DMS153 (cell line): ENCODE data around the gene BCAR1.
"Not testable (repeated sequence)": the region's sequence is repeated elsewhere in the genome, so short reads cannot be mapped to it uniquely, and the experiment has no call there.

ENCODE experiments used
- DNase-seq: peaks from one replicate; lab custom pipeline; 2025; lab: John Stamatoyannopoulos, UW

The BCAR1 gene

GRCh38 chr16:75225092-75225491 is 26.3 kb downstream of the BCAR1 start:
- no peak for DNase-seq

DNA sequence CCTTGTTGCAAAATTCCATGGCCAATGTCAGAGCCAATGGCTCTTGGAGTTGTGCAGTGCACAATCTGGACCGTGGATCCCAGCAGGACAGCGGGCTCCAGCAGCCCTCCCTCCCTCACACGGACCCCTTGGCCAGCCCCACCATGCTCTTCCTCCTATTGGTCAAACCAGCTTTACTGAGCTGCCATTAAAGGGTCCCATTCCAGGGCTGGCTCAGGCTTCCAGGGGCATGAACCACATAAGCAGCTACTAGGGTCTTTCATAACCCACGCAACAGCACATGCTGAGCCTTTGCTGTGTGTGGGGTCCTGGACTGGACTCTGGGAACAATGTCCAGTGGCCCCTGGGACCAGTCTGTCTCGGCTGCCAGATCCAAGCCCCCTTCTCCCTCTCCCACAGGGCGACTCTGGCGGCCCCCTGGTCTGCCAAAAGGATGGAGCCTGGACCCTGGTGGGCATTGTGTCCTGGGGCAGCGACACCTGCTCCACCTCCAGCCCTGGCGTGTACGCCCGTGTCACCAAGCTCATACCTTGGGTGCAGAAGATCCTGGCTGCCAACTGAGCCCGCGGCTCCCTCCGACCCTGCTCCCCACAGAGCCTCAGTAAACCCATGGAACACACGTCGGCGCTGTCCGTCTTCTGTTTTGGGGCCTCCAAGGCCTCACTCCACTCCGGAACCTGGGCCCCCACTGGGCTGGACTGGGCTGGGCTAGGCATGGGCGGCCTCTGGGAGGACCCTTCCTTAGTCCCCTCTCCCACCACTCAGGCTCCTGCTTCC is 26.9 kb downstream of the BCAR1 start:
- no peak for DNase-seq

DNA sequence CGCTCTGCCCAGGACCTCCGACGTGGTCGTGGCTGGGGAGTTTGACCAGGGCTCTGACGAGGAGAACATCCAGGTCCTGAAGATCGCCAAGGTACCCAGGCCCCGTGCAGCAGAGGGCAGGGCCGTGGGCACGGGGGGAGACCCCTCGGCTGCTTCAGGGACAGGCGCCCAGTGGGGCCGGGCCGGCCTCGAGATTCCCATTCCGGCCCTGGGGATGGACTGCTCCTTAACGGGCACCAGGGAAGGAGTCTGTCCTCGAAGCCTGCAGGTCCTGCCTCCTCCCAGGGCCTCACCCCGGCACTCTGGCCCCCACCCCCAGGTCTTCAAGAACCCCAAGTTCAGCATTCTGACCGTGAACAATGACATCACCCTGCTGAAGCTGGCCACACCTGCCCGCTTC is 28.3 kb downstream of the BCAR1 start:
- not testable (repeated sequence) for DNase-seq

DNA sequence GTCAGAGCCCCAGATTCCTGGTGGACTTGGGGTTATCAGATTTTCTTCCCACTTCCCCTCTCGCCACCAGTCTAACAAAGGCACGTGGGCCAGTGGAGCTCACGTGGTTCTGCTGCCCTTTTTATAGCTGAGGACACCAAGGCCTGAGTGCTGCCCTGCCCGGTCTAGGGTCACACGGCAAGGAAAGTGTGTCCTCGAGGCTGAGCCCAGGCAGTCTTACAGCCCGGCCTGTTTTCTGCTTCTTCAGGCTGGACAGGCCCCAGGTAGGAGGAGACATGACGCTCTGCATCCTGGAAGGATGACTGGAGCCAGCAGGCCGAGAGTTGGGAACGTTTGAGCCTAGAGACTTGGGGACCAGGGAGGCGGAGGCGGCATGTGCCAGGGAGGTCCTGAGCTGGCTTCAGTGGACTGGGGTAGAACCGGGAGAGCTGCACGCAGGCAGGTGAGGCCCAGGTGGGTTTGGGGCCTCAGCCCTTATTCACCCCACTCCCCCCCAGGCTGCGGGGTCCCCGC is 29.1 kb downstream of the BCAR1 start:
- no peak for DNase-seq

GRCh38 chr16:75219838-75220237 is 31.6 kb downstream of the BCAR1 start:
- no peak for DNase-seq

DNA sequence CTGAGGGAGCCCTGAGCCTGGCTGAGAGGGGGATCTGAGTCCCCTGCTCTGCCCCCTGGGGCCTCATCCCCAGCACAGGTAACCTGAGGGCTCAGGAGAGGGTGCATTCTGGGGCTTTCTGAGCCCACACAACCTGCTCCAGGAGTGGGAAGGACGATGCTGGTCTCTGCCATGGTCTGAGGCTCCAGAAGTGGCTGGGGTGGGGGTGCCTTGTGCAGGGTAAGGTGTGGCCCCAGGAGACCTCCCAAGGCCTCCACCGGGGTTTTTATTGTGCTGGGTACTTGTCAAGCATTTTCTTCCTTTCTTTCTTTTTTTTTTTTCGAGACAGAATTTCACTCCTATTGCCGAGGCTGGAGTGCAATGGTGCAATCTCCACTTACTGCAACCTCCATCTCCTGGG is 32.3 kb downstream of the BCAR1 start:
- no peak for DNase-seq

DNA sequence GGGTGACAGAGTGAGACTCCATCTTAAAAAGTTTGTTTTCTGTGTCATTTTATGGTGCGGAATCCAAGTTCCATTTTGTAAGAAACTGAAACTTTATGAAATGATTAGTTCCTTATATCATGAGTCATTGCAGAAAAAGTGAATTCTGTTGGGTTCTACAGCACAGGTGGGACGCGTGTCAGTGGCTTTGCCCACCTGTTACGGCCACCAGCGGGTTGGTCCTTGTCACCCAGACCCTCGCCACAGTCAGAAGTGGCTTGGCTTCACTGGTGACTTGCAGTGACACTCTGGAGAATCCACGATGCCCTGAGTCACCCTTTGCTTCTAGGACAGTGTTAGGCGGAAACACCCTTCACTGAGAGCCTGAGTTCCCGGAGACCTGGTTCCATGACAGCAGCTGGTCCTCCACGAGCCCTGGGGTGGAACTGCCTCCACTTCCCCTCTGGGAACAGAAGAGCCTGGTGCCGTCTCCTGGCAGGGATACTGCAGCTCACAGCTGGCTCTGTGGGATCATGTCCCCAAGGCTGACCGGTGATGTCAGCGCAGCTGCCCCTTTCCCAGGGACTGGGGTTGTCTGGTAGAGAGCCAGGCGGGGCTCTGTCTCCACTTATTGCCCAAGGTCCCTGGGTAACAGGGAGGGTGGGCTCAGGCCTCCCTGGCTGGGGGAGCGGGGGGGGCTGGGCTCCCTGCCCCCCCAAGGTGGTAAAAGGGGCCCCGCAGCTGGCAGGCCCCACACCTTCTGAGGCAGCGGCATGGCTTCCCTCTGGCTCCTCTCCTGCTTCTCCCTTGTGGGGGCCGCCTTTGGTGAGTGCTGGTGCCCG is 33.0 kb downstream of the BCAR1 start, which contains the start of gene CTRB1:
Gene CTRB1 (plus strand): TSS at position 733 of the 821 bp plus-strand sequence. CDS start 20 bp downstream, at position 753.
- no peak for DNase-seq

GRCh38 chr16:75217389-75217851 is 34.0 kb downstream of the BCAR1 start:
- no peak for DNase-seq

DNA sequence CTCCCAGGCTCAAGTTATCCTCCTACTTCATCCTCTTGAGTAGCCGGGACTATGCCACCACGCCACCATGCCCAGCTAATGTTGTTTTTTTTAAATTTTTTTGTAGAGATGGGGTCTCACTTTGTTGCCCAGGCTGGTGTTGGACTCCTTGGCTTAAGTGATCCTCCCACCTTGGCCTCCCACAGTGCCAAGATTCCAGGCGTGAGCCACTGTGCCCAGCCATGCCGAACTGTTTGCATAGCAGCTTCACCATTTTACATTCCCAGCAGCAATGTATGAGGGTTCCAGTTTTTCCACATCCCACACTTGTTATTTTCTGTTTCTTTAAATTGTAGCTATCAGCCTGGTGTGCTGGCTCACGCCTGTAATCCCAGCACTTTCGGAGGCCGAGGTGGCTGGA is 34.8 kb downstream of the BCAR1 start:
- DNase-seq = no peak

DNA sequence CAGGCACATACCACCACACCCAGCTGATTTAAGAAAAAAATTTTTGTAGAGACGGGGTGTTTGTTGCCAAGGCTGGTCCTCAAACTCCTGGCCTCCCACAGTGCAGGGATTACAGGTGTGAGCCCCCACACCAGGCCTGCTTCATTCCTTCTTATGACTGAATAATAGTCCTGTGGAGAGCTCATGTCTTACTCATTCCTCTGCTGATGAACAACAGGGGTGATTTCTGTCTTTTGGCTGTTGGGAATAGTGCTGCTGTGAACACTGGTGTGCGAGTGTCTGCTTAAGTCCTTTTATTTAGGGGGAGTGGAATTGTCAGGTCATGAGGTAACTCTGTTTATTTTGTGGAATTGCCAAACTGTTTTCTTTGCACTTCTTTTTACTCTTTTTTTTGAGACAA is 35.3 kb downstream of the BCAR1 start:
- no peak for DNase-seq

GRCh38 chr16:75211286-75211685 is 40.1 kb downstream of the BCAR1 start:
- not testable (repeated sequence) for DNase-seq

DNA sequence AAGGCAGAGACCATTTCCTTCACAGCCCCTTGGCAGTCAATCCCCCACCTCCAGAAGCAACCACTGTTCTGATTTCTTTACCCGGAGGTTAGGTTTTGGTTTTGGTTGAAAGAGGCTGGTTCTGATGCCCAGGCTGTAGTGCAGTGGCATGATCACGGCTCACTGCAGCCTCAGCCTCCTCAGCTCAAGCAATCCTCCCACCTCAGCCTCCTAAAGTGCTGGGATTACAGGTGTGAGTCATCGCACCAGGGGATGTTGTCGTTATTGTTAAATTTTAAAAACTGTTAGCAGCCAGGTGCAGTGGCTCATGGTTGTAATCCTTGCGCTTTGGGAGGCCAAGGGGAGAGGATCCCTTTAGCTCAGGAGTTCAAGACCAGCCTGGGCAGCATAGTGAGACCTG is 41.5 kb downstream of the BCAR1 start:
- no peak for DNase-seq

DNA sequence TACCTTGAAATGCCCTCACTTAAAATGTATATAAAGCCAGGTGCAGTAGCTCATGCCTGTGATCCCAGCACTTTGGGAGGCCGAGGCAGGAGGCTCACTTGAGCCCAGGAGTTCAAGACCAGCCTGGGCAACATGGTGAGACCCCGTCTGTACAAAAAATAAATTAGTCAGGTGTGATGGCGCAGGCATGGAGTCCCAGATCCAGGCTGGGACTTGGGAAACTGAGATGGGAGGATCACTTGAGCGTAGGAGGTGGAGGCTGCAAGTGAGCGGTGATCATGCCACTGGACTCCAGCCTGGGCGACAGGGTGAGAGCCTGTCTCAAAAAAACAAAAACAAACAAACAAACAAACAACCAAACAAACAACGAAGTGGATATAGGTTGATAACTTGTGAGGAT is 41.9 kb downstream of the BCAR1 start:
- not testable (repeated sequence) for DNase-seq

DNA sequence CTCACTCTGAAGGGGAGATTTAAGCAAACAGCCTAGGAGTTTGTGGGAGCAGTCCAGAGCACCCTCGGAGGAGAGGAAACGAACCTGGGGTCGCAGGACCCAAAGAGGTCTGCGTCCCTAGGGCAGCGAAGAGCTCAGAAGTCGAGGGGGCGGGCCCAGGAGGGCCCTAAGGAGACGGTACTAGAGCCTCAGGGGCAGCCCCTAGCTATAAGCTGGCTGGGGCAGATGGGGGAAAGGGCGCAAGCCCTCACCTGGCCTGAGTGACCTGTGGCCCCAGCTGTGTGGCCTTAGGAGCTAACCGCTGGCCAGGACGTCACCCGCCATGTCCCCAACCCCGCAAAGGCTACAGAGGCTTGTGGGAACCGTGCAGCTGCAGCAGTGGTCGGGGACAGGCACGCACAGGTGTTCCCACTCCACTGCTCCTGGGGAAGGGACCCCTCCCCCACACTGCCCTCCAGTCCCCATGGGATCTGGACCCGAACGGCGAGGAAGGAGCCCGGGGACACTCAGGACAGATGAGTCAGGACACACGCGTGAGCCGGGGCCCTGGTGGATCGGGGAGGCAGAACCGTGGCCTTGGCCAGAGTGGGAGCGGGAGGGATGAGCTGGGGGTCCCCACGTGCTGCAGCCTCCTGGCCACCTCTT is 42.4 kb downstream of the BCAR1 start:
- DNase-seq = no peak

DNA sequence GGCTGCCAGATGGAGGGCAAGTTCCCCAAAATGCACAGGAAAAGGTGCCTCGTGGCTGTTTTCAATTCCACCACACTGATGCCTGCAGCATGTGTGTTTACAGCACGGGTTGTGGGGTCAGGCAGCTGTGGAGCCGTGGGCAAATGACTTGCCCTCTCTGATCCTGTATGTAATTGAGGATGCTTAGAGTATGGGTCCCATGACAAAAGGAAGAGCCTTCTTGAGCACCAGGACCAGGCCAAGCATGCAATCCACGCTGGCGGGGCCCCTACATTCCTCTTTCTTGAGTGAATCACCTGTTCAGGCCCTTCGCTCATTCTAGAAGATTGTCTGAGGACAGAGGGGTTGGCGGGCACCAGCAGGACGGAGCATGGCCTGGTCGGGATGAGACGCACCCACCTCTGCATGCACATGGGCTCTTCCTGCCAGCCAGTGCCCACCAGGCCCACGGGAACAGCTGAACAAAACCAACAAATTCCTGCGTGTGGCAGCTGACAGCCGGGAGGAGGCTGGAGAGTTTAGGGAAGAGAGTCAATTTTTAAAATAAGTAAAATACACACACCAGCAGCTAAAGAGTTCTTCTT is 43.1 kb downstream of the BCAR1 start:
- DNase-seq = no peak

DNA sequence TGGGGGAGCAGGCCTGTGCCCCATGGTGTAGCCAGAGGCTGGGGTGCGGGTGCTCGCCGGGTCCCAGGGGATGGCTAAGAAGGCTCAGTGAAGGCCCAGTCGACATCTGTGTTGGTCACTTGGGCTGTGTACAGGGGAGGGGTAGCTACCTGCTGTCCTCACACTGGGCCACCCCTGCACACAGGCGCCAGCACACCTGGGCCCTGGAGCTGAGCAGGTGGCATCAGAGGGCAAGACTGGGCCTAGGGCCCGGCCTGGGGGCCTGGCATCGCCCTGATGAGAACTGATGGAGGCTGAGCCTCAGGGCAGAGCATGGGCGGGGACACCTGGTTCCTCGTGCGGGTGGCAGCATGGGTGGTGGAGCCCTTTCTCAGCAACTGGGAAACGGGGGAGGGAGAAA is 43.6 kb downstream of the BCAR1 start:
- no peak for DNase-seq

DNA sequence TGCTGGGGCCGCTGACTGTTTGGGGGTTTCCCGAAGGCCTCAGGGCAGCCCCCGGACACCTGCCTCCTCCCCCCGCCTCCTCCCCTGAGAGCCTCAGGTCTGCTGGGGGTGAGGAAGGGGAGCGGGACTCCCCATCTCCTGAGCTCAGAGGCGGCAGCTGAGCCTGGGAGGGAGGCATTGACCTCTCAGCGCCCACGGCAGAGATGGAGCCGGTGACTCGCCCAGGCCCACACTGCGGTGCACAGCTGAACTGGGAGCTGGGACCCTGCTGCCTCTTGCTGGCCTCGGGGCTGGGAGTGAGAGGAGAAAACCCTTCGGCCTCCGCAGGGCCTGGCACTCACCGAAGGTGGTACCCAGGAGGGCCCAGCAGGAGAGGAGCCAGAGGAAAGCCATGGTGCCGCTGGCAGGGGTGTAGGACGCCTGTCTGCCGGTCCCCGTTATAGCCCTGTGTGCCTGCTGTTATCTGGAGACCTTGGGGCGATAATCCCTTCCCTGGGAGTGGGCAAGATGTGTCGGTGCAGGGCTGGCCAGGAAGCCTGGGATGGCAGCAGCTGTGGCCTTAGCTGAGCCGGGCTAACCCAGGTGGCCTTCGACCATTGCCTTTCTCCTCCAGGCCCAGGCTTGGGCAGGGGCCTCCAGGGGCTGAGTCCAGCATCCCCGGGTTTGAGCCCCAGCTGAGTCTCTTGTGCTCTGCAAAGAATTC is 44.5 kb downstream of the BCAR1 start, which contains the start of gene CTRB2:
Gene CTRB2 (minus strand): TSS at position 413 of the 703 bp plus-strand sequence. CDS start 20 bp downstream, at position 393.
- no peak for DNase-seq

DNA sequence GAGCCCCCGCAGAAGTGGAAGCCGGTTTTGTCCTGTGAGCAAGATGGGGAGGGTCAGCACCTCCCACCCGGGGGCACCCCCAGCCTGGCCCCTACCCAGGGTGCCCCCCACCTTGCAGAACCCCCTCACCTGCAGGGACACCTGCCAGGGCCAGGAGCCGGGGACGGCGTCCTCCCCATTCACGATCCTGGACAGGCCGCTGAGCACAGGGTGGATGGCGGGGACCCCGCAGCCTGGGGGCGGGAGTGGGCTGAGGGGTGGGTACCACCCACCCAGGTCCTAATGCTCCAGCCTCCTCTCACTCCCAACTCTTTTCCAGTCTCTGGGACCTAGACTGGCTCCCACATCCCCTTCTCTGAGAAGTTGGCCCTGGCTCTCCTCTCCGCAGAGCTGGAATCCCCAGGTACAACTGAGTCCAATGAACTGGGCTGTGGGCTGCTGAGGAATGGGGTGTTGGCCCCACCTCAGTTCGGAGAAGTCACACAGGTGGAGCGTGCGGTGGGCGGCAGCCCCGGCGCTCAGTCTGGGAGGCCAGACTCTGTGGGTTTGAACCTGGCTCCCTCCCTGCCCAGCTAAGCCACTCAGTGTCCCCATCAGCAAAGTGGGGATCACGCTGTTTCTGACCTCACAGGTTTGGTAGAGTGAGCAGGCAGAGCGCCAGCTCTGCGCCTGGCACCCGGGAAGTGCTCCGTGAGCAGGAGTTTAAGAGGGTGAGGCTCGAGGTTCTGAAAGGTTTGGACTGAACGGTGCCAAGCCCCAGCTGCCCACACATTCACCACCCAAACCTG is 45.3 kb downstream of the BCAR1 start:
- DNase-seq = not testable (repeated sequence)

DNA sequence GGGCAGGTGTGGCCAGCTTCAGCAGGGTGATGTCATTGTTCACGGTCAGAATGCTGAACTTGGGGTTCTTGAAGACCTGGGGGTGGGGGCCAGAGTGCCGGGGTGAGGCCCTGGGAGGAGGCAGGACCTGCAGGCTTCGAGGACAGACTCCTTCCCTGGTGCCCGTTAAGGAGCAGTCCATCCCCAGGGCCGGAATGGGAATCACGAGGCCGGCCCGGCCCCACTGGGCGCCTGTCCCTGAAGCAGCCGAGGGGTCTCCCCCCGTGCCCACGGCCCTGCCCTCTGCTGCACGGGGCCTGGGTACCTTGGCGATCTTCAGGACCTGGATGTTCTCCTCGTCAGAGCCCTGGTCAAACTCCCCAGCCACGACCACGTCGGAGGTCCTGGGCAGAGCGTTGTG is 46.0 kb downstream of the BCAR1 start:
- not testable (repeated sequence) for DNase-seq

- not testable (repeated sequence) for DNase-seq
These were observed 46.5 kb downstream of the BCAR1 start for GRCh38 chr16:75204905-75205304.
